Motor neuron (in vitro differentiated cells): ENCODE measurements around the gene ENTPD1. TPM values are rescaled to one million over a fixed set of nuclear protein-coding genes. Genes with fewer than 3 reads are reported as not detected.
"Not testable (repeated sequence)": the region's sequence is repeated elsewhere in the genome, so short reads cannot be mapped to it uniquely, and the experiment has no call there.

Experiments
- ATAC-seq, 8 experiments: fragments of 200-7000 bp; cut with Tn5 transposase; replicated peaks in 6 of 8; 2 replicates each; pipeline ENCODE4 v1.8.0; 2021; ENCODE audit warnings: mild to moderate bottlenecking in 8 of 8, moderate library complexity in 8 of 8
- H3K27ac ChIP-seq, 2 donors: fragments of 250-450 bp; sonication (Bioruptor Pico); 2 replicates each; pipeline ENCODE4 v1.9.0; 2021; ENCODE audit warnings: antibody characterized with exemption in 2 of 2, mild to moderate bottlenecking in 2 of 2, moderate library complexity in 1 of 2
- H3K4me1 ChIP-seq, 2 donors: fragments of 250-450 bp; sonication (Bioruptor Pico); replicated peaks in 1 of 2; 2 replicates each; pipeline ENCODE4 v1.6.1; 2021; ENCODE audit warnings: antibody characterized with exemption in 2 of 2, mild to moderate bottlenecking in 2 of 2, moderate library complexity in 1 of 2
- H3K4me3 ChIP-seq, 5 donors: fragments of 250-450 bp; sonication (Bioruptor Pico); 2 replicates each; pipeline ENCODE4 v1.9.0; 2021; ENCODE audit warnings: antibody characterized with exemption in 5 of 5, mild to moderate bottlenecking in 5 of 5, moderate library complexity in 4 of 5
- WGBS, 10 experiments: fragments of 450-650 bp; shearing (Covaris generic); methylation state at CpG; one replicate each; pipeline ENCODE4 v1.0.0; 2022; 5-methylcytosine and 5-hydroxymethylcytosine counted together
- in situ Hi-C, 9 experiments: fragments of 400-800 bp; cut with MboI; loops; one replicate each; pipeline ENCODE4 v1.15.0; 2021; ENCODE audit warnings: low sequenced_read_pairs in 9 of 9, low pct_unique_long_range_greater_than_20kb in 2 of 9; ENCODE audit not compliant: unreplicated experiment in 9 of 9
- total RNA-seq, 8 experiments: library from RNA; unstranded; fragments of 300-600 nt; gene quantifications; 2 replicates each; pipeline versions ENCODE4 v1.2.3 to v1.2.4, GENCODE V29; 2022

The ENTPD1 gene
- total RNA-seq, 8 experiments from 2014 or later = 1.4 to 26.7 (median 3.7) TPM

DNA sequence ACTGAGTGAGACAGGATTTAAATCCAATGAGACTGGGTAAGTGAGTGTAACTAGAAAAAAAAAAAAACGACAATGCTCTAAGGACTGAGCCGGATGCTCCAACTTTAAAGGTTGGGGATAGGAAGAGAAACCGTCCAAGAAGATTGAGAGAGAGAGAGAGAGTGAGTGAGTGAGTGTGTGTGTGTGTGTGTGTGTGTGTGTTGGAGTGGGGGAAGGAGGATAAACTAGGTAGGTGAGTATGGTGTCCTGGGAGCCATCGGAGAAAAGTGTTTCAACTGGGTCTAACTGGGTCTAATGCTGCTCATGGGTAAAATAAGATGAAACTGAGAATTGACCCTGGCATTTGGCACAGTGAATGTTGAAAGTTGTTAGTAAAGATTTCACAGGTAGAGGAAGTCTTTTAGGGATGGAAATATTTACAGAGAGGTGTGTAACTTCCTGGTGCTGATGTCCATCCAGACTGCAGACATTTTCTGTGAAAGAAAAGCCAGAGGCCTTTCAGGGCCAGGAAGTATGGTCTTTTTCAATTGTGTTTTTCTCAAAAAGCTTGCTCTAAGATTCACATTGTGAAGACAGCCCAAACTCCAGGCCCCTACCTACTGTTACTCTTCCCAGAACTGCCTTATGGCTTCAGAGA lies 14.2 kb downstream of the ENTPD1 start:
- ATAC-seq = no peak
- no peak overlapping the region for H3K27ac ChIP-seq
- no peaks in the 10 kb centered on the region for H3K4me1 ChIP-seq
- in situ Hi-C loops = no loop called here
- no peak overlapping the region for H3K4me3 ChIP-seq
- 36 to 100% (median 78%) methylated on average over 1 to 4 of the region's 4 CpGs; no CpG with 5 or more reads in 1 of the 10 experiments for WGBS, 10 experiments

DNA sequence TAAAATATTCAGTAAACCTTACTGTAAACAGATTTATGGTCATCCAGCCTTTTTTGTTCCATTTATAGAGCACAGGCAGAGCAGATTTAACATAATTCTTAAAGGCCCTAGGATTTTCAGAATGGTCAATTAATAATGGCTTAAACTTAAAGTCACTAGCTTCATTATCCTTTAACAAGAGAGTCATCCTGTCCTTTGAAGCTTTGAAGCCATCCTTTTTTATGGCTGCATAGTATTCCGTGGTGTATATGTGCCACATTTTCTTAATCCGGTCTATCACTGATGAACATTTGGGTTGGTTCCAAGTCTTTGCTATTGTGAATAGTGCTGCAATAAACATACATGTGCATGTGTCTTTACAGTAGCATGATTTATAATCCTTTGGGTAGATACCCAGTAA lies 17.5 kb downstream of the ENTPD1 start:
- in situ Hi-C loops, H3K4me1 ChIP-seq, H3K27ac ChIP-seq, ATAC-seq, H3K4me3 ChIP-seq: not testable (repeated sequence)
- 0 to 80% (median 50%) methylated on average over 1 to 2 of the region's 2 CpGs; no CpG with 5 or more reads in 5 of the 10 experiments for WGBS, 10 experiments

DNA sequence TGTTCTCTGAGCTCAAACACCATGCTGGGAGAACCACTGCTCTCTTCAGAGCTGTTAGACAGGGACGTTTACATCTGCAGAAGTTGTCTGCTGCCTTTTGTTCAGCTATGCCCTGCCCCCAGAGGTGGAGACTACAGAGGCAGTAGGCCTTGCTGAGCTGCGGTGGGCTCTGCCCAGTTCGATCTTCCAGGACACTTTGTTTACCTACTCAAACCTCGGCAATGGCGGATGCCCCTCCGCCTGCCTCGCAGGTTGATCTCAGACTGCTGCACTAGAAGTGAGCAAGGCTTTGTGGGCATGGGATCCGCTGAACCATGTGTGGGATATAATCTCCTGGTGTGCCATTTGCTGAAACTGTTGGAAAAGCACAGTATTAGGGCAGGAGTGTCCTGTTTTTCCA lies 21.7 kb downstream of the ENTPD1 start:
- WGBS, 10 experiments = 40 to 100% (median 83%) methylated on average over 1 to 7 of the region's 8 CpGs; no CpG with 5 or more reads in 4 of the 10 experiments
- H3K27ac ChIP-seq, H3K4me3 ChIP-seq, in situ Hi-C loops, ATAC-seq, H3K4me1 ChIP-seq: not testable (repeated sequence)

GRCh38 chr10:95782318-95782717 lies 26.4 kb downstream of the ENTPD1 start:
- 0 to 79% (median 55%) methylated on average over 1 to 2 of the region's 2 CpGs; no CpG with 5 or more reads in 2 of the 10 experiments for WGBS, 10 experiments
- Histone ChIP-seq H3K4me3 (no peak overlapping the region), H3K4me1 (no peaks in the 10 kb centered on the region), H3K27ac (no peak overlapping the region)
- in situ Hi-C loops = no loop called here
- ATAC-seq = no peak

DNA sequence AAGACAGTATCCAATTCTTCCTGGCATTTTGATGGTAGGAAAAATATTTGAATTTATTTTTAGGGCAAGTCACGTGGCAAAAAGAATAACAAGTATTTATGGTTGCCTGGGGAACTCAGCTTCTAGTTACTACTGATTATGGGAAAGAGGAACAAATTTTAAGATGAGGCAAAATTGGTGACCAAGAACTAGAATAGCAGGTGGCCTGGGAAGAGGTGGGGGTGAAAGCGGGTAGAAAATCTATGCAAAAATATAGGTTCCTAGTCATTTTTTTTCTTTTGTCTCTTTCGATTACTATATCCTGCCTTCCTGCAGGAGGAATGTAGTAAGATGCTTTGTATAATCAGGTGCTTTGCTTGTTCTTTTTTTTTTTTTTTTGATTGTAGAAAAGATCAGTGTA lies 27.8 kb downstream of the ENTPD1 start:
- in situ Hi-C loops = no loop called here
- Histone ChIP-seq H3K27ac (no peak overlapping the region), H3K4me3 (no peak overlapping the region), H3K4me1 (no peaks in the 10 kb centered on the region)
- 25 to 89% (median 75%) methylated on average over 1 to 3 of the region's 3 CpGs; no CpG with 5 or more reads in 1 of the 10 experiments for WGBS, 10 experiments
- ATAC-seq = no peak

DNA sequence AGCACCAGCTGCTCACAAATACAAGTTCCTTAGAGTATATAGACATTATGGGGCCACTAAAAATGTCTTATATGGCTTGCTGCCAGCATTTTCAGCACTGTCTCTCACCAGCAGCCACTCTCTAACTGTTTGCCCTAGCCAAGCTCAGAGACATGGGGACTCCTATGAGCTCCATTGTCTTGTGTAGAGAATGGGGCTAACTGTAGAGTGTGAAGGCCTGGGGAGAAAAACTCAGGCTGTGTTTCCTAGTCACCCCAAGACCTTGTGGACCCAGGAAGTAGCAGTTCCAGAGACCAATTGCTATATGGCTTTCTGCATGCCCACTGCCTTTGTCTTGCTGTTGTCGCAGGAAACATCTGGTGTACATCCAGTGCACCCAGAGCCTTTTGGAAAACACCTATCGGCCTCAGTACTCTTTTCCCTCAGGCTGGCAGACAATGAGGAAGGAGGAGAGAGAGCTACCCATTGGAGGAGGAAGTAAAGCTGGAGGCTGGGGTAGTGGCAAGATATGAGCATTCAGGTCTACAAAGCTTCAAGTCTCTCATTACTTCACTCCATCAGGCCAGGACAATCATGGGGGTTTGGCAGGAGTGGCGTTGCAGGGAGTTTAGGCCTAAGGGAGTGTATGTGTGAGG lies 28.4 kb downstream of the ENTPD1 start:
- H3K4me3 ChIP-seq = no peak overlapping the region
- 25 to 100% (median 86%) methylated on average over 1 to 3 of the region's 3 CpGs; no CpG with 5 or more reads in 3 of the 10 experiments for WGBS, 10 experiments
- in situ Hi-C loops = no loop called here
- ATAC-seq = peak in 1 of 8 experiments; percentile 63
- H3K4me1 ChIP-seq = no peaks in the 10 kb centered on the region
- H3K27ac ChIP-seq = no peak overlapping the region

GRCh38 chr10:95785317-95785716 lies 29.4 kb downstream of the ENTPD1 start:
- no peaks in the 10 kb centered on the region for H3K4me1 ChIP-seq
- ATAC-seq = no peak
- H3K27ac ChIP-seq = no peak overlapping the region
- WGBS, 10 experiments = 0 to 100% (median 80%) methylated on average over 1 of the region's 1 CpG; no CpG with 5 or more reads in 3 of the 10 experiments
- H3K4me3 ChIP-seq = no peak overlapping the region
- in situ Hi-C loops = no loop called here

GRCh38 chr10:95785942-95786669 lies 30.1 kb downstream of the ENTPD1 start:
- in situ Hi-C loops = no loop called here
- ATAC-seq = no peak
- 48 to 89% (median 76%) methylated on average over 1 to 5 of the region's 5 CpGs; no CpG with 5 or more reads in 2 of the 10 experiments for WGBS, 10 experiments

DNA sequence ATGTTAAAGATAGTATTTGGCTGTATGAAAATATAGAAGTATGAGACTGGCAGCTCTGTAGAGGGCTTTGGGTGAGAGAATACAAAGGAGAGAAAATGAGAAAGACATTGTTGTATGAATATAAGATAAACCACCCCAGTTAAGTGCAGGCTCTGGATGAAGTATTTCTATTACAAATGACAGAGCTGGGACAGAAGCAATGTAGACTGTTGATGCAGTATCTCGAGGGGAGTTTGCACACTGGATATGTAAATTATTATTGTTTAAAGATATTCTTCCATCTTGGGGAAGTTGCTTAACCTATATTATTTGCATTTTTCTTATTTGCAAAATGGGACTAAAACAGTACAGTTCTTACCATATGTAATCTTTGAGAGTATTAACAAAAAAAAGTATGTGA lies 31.5 kb downstream of the ENTPD1 start:
- 20 to 100% (median 60%) methylated on average over 1 of the region's 1 CpG; no CpG with 5 or more reads in 2 of the 10 experiments for WGBS, 10 experiments
- in situ Hi-C loops = no loop called here
- Histone ChIP-seq H3K4me1 (no peaks in the 10 kb centered on the region), H3K27ac (no peak overlapping the region), H3K4me3 (no peak overlapping the region)
- no peak for ATAC-seq

More at GRCh38 chr10:95785942-95786669, 30.1 kb downstream of the ENTPD1 start:
- Histone ChIP-seq H3K4me1 (no peaks in the 10 kb centered on the region), H3K27ac (no peak overlapping the region), H3K4me3 (no peak overlapping the region)

- in situ Hi-C loops = no loop called here
- Histone ChIP-seq H3K27ac (no peak overlapping the region), H3K4me1 (no peaks in the 10 kb centered on the region), H3K4me3 (no peak overlapping the region)
- WGBS, 10 experiments = 0 to 95% (median 72%) methylated on average over 1 to 2 of the region's 2 CpGs
- ATAC-seq = no peak
Observed at GRCh38 chr10:95788830-95789229, 32.9 kb downstream of the ENTPD1 start.

DNA sequence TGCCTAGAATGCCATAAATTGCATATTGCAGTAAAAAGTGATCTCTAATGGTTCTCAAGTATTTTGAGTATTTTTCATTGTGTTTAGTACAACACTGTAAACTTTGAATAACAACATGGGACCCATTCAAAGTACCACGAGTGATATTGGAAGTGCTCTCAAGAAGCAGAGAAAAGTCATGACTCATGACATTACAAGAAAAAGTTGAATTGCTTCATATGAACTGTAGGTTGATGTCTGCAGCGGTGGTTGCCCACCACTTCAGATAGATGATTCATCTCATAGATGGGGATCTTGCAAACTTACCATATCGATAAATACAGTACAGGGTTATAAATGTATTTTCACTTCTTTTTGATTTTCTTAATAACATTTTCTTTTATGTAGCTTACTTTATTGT lies 33.9 kb downstream of the ENTPD1 start:
- H3K4me3 ChIP-seq = no peak overlapping the region
- in situ Hi-C loops = no loop called here
- no peaks in the 10 kb centered on the region for H3K4me1 ChIP-seq
- ATAC-seq = no peak
- H3K27ac ChIP-seq = no peak overlapping the region
- WGBS, 10 experiments = 8 to 93% (median 65%) methylated on average over 2 to 3 of the region's 3 CpGs; no CpG with 5 or more reads in 4 of the 10 experiments

- ATAC-seq = no peak
- 39 to 100% (median 67%) methylated on average over 1 to 3 of the region's 3 CpGs; no CpG with 5 or more reads in 2 of the 10 experiments for WGBS, 10 experiments
- H3K4me1 ChIP-seq = no peaks in the 10 kb centered on the region
- H3K4me3 ChIP-seq = no peak overlapping the region
- in situ Hi-C loops = no loop called here
- no peak overlapping the region for H3K27ac ChIP-seq
Observed at GRCh38 chr10:95790982-95791381, 35.0 kb downstream of the ENTPD1 start.

- no peak for ATAC-seq
- 0 to 69% (median 46%) methylated on average over 1 to 2 of the region's 2 CpGs; no CpG with 5 or more reads in 2 of the 10 experiments for whole genome bisulfite sequencing, 10 experiments
- Histone ChIP-seq H3K27ac (no peak overlapping the region), H3K4me1 (no peaks in the 10 kb centered on the region), H3K4me3 (no peak overlapping the region)
- in situ Hi-C loops = no loop called here
Observed at GRCh38 chr10:95791425-95791979, 35.5 kb downstream of the ENTPD1 start.
